Choroid plexus epithelial cell (primary cell): ENCODE data around the gene HLCS.

Source experiments
- DNase-seq: peaks from one replicate; pipeline ENCODE4 v3.0.0-alpha.2; 2010; ENCODE audit warnings: low read depth
- H3K4me3 ChIP-seq: 2 replicates; pipeline ENCODE4 v1.5.1; 2011; ENCODE audit warnings: low read depth, mild to moderate bottlenecking, control low read depth, low read length, moderate library complexity
- TF ChIP-seq, protein P1 (sequence below): conservative IDR thresholded peaks from 2 replicates; pipeline ENCODE4 v1.5.1; 2011; ENCODE audit warnings: low read depth, mild to moderate bottlenecking, control low read depth, inconsistent platforms, low read length, moderate library complexity

Gene HLCS

DNA sequence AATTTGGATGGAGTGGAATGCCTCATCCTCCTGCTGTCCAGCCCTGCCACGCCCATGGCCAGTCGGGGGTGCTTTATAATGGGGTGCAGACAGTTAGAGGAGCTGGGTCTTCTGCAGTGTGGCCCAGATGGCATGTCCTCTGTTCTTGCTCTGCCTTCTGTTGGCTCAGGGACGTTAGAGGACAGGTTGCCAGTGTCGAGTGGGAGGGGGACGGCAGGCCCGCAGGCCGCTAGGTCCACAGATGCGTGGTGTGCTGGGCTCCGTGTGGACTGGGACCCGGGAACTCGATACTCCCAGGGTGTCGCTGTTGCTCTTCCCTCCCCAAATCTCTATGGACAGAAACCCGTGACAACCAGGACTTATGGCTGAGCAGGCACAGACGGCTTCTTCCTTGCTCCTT is 234.3 kb downstream of the HLCS start:
- TF ChIP-seq, protein P1, sequence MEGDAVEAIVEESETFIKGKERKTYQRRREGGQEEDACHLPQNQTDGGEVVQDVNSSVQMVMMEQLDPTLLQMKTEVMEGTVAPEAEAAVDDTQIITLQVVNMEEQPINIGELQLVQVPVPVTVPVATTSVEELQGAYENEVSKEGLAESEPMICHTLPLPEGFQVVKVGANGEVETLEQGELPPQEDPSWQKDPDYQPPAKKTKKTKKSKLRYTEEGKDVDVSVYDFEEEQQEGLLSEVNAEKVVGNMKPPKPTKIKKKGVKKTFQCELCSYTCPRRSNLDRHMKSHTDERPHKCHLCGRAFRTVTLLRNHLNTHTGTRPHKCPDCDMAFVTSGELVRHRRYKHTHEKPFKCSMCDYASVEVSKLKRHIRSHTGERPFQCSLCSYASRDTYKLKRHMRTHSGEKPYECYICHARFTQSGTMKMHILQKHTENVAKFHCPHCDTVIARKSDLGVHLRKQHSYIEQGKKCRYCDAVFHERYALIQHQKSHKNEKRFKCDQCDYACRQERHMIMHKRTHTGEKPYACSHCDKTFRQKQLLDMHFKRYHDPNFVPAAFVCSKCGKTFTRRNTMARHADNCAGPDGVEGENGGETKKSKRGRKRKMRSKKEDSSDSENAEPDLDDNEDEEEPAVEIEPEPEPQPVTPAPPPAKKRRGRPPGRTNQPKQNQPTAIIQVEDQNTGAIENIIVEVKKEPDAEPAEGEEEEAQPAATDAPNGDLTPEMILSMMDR: no peak
- no peak overlapping the region for H3K4me3 ChIP-seq
- no peak for DNase-seq

DNA sequence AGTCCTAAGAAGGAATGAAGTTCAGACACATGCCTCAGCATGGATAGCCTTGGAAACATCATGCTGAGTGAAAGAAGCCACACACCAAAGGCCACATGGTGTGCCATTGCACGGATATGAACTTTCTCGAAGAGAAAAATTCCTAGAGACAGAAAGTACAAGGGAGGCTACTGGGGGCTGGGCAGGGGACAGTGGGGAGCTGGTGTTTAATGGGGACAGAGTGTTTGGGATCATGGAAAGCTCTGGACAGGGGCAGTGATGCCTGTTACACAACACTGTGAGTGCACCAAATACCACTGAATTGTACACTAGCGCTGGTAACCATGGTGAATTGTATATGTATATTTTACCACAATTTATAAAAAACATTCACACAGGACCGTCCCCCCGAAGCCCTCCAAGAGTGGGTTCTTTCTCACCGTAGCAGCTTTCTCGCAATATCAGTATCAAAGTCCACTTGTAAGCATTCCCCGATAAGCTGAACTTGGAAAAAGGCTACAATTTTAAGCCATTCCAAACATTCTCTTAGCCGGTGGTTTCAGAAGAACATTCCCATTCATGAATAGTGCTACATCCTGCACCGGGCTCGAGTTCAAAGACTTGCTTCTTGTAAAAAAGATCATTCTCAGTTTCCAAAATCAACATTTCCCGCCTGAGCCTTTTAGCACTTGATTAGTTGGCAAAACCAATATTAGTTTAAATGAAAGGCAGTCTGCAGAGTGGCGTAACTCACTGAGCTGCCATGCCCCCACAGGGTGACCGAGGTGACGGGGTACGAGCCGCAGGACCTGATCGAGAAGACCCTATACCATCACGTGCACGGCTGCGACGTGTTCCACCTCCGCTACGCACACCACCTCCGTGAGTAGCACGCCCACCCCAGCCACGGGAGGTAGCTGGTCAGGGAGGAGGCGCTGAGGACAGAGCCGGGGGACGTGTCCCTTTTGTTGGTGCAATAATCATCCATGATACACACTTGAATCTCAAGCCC is 235.9 kb downstream of the HLCS start:
- TF ChIP-seq, protein P1: no peak
- H3K4me3 ChIP-seq: no peak overlapping the region
- DNase-seq: no peak

DNA sequence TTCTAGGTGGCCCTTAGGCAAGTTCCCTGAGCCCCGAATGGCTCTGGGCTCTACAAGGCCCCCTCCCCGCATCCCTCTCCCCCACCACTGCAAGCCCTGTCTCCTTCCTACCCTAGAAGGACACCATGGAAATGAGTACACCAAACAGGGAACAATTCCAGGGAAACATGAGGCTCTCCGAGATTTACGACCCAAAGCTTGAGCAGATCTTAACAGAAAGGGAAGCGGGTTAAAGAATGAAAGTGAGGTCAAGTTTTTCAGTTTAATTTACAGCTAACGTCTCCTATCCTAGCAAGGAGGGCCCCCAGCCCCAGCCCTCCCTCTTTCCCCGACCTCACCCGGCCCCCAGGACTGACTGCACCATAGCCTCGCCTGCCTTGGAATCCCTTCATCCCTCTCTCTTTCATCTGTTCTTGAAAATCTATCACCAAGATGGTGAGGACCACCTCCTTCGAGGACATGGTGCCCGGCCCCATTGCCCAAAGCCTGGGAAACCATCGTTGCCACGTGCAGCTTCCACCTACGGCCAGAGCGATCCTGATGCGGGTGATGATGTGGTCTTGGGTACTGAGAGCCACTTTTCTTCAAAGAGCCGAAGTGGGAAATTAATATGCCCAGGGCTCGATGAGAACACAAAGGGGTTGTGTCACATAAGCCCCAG is 237.0 kb downstream of the HLCS start:
- DNase-seq: no peak
- no peak overlapping the region for H3K4me3 ChIP-seq
- TF ChIP-seq, protein P1: no peak

DNA sequence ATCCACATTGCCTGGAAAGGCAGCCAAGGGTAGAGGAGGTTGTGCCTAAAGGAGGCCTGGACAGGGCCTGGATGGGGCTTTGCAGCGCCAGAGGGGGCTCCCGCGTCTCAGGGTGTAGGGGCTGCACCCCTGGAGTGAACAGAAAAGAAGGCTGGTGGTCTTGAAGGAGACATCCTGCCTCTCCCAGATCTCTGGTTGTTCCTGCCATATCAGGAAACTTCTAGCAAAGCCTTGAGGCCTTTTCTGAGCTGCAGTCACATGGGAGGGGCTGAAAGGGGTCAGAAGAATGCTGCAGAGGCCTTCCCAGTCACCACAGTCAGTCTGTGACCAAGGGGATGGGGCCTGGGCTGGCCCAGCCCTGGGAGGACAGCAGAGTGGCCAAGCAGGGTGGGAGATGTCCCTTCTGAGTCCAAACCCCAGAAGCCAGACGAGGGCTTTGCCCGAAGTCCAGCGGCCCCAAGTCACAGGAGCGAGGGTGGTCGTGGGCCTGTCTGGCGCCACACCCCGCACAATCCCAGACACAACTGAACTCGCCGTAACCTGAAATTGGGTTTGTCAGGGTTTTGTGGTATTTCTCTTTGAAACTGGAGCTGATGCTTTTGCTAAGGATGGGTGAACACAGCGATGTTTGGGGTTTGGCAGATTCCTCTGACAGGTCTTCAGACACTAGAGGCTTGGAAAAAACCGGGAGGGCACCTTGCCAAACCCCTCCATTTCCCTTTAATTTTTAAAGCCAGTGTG is 237.9 kb downstream of the HLCS start:
- H3K4me3 ChIP-seq: no peak overlapping the region
- TF ChIP-seq, protein P1: no peak
- no peak for DNase-seq

DNA sequence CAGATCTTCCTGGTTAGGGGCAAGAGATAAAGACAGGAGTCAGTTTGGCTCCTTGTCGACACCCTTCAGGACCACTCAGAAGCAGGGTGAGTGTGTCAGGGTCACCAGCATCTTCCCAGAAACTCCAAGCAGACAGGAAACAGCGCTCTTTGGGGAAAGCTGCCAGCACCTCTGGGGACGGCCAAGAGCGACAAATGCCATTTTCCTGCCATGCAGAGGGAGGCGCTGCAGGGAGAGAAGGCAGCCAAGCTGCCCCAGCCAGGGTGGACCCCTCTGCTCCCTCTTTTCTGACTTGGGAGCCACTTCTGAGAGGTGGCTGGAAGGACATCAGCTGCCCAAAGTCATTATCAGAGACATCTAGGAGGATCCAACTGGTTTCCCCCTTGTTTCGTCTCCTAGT is 238.6 kb downstream of the HLCS start:
- TF ChIP-seq, protein P1: peak; percentile 19
- H3K4me3 ChIP-seq: no peak overlapping the region
- no peak for DNase-seq

DNA sequence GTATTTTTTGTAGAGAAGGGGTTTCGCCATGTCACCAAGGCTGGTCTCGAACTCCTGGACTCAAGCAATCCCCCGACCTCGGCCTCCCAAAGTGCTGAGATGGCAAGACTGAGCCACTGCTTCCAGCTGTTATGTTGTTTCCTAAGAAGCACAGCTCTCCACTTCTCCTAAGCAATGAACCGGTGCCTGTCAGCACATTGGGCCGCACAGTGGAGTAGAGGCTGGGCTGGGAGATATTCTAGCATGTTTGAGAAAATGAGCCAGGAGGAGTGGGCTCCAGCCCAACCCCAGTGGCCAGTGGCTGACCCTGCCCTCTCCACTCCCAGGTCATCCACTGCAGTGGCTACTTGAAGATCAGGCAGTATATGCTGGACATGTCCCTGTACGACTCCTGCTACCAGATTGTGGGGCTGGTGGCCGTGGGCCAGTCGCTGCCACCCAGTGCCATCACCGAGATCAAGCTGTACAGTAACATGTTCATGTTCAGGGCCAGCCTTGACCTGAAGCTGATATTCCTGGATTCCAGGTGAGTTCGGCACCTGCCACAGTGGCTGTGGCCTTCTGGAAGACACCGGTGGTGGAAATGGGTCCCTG is 240.6 kb downstream of the HLCS start:
- TF ChIP-seq, protein P1: no peak
- no peak for DNase-seq
- H3K4me3 ChIP-seq: no peak overlapping the region
